Activated T-cell treated with anti-CD3 and anti-CD28 coated beads for 24 hours (primary cell): ENCODE data around the gene JARID2.
"Not testable (repeated sequence)": the region's sequence is repeated elsewhere in the genome, so short reads cannot be mapped to it uniquely, and the experiment has no call there.

Experiments used
- DNase-seq: peaks from one replicate; pipeline ENCODE4 v3.0.0-alpha.2; 2020; ENCODE audit warnings: low read depth

JARID2 gene

GRCh38 chr6:15289456-15289855, 43.6 kb downstream of the JARID2 start:
- not testable (repeated sequence) for DNase-seq

- DNase-seq: no peak
Measured at GRCh38 chr6:15290067-15290680, 44.3 kb downstream of the JARID2 start.

GRCh38 chr6:15290962-15291704, 45.3 kb downstream of the JARID2 start:
- DNase-seq: no peak

- no peak for DNase-seq
Measured at GRCh38 chr6:15292721-15293302, 46.9 kb downstream of the JARID2 start.

GRCh38 chr6:15293674-15294073, 47.8 kb downstream of the JARID2 start:
- no peak for DNase-seq

GRCh38 chr6:15294504-15294903, 48.6 kb downstream of the JARID2 start:
- DNase-seq: no peak

GRCh38 chr6:15296249-15296648, 50.4 kb downstream of the JARID2 start:
- no peak for DNase-seq

GRCh38 chr6:15296735-15297134, 50.9 kb downstream of the JARID2 start:
- no peak for DNase-seq

GRCh38 chr6:15297167-15297566, 51.3 kb downstream of the JARID2 start:
- not testable (repeated sequence) for DNase-seq

- no peak for DNase-seq
Measured at GRCh38 chr6:15297895-15298590, 52.2 kb downstream of the JARID2 start.

- peak; percentile 26 for DNase-seq
Measured at GRCh38 chr6:15299430-15300131, 53.7 kb downstream of the JARID2 start.

- no peak for DNase-seq
Measured at GRCh38 chr6:15301179-15302006, 55.5 kb downstream of the JARID2 start.

GRCh38 chr6:15303162-15303919, 57.5 kb downstream of the JARID2 start:
- DNase-seq: no peak

GRCh38 chr6:15303920-15304291, 58.0 kb downstream of the JARID2 start:
- no peak for DNase-seq

- no peak for DNase-seq
Measured at GRCh38 chr6:15304337-15305042, 58.6 kb downstream of the JARID2 start.

GRCh38 chr6:15305496-15305895, 59.6 kb downstream of the JARID2 start:
- DNase-seq: no peak

- no peak for DNase-seq
Measured at GRCh38 chr6:15305909-15306308, 60.0 kb downstream of the JARID2 start.

- DNase-seq: no peak
Measured at GRCh38 chr6:15308435-15309213, 62.8 kb downstream of the JARID2 start.
